KG1 (cell line): Measurements from ENCODE around the gene DACH1.
"Not testable (repeated sequence)": the region's sequence is repeated elsewhere in the genome, so short reads cannot be mapped to it uniquely, and the experiment has no call there.

Source experiments
- DNase-seq: peaks from one replicate; lab custom pipeline; 2025; lab: John Stamatoyannopoulos, UW

The DACH1 gene

GRCh38 chr13:71828564-71828963 is 38.4 kb downstream of the DACH1 start:
- no peak for DNase-seq

GRCh38 chr13:71828117-71828516 is 38.9 kb downstream of the DACH1 start:
- peak; percentile 67 for DNase-seq

GRCh38 chr13:71827241-71827640 is 39.8 kb downstream of the DACH1 start:
- DNase-seq, result no peak

- no peak for DNase-seq
These were observed 46.3 kb downstream of the DACH1 start for GRCh38 chr13:71820699-71821098.

GRCh38 chr13:71817335-71817734 is 49.7 kb downstream of the DACH1 start:
- DNase-seq, result no peak

GRCh38 chr13:71814806-71815360 is 52.1 kb downstream of the DACH1 start:
- DNase-seq, result no peak

- DNase-seq, result no peak
These were observed 53.8 kb downstream of the DACH1 start for GRCh38 chr13:71813187-71813586.

- DNase-seq, result no peak
These were observed 55.7 kb downstream of the DACH1 start for GRCh38 chr13:71811344-71811743.

GRCh38 chr13:71808708-71809107 is 58.3 kb downstream of the DACH1 start:
- DNase-seq, result no peak

GRCh38 chr13:71806886-71807285 is 60.1 kb downstream of the DACH1 start:
- no peak for DNase-seq

- no peak for DNase-seq
These were observed 63.9 kb downstream of the DACH1 start for GRCh38 chr13:71803066-71803465.

- no peak for DNase-seq
These were observed 65.2 kb downstream of the DACH1 start for GRCh38 chr13:71801781-71802180.

GRCh38 chr13:71801165-71801760 is 65.7 kb downstream of the DACH1 start:
- no peak for DNase-seq

GRCh38 chr13:71799324-71799723 is 67.7 kb downstream of the DACH1 start:
- no peak for DNase-seq

GRCh38 chr13:71798707-71799106 is 68.3 kb downstream of the DACH1 start:
- no peak for DNase-seq

- DNase-seq, result no peak
These were observed 69.5 kb downstream of the DACH1 start for GRCh38 chr13:71797517-71797916.

GRCh38 chr13:71789693-71790329 is 77.2 kb downstream of the DACH1 start:
- DNase-seq, result no peak

- DNase-seq, result no peak
These were observed 78.0 kb downstream of the DACH1 start for GRCh38 chr13:71789037-71789436.

- no peak for DNase-seq
These were observed 79.6 kb downstream of the DACH1 start for GRCh38 chr13:71787414-71787813.

GRCh38 chr13:71786875-71787274 is 80.1 kb downstream of the DACH1 start:
- DNase-seq, result no peak

- no peak for DNase-seq
These were observed 81.6 kb downstream of the DACH1 start for GRCh38 chr13:71785361-71785760.

GRCh38 chr13:71780546-71780945 is 86.5 kb downstream of the DACH1 start:
- DNase-seq, result no peak

GRCh38 chr13:71778998-71779397 is 88.0 kb downstream of the DACH1 start:
- DNase-seq, result not testable (repeated sequence)

- DNase-seq, result no peak
These were observed 91.0 kb downstream of the DACH1 start for GRCh38 chr13:71775966-71776365.
